Smooth muscle cell of the brain vasculature (primary cell): ENCODE results near the gene GSTT4.
"Not testable (repeated sequence)": the region's sequence is repeated elsewhere in the genome, so short reads cannot be mapped to it uniquely, and the experiment has no call there.

Experiments used
- DNase-seq: peaks from one replicate; pipeline ENCODE4 v3.0.0-alpha.2; 2012; ENCODE audit warnings: low read depth, low spot score

Gene GSTT4

DNA sequence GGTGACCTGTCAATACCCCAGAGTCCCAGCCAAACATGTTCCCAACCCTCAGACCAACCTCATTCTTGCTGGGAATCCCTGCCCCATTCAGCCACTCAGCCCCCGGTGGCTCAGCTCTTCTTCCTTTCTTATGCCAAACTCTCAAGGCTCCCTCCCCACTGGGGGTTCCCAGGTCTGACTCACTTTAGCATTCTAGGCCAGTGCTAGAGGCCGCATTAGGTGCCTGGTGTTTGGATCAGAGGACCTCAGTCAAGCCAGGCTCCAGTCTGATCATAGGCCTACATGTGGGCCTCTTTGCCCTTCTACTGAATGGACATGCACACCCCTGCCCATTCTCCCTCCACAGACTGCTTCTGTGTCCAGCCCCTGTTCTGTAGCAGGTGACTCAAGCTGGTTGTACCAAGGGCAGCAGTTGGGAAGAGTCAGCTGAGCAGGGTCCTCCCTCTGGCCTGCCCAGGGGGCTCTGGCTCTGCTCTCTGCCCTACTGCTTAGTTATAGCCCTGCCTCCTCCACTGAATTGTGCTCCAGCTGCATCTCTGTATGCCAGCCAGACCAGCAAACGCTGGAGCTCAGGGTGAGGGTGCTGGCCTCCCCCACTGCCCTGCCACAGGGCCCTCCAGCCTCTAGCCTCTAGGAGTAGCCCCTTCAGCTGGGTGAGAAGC, 15.5 kb downstream of the GSTT4 start:
- DNase-seq = not testable (repeated sequence)

GRCh38 chr22:23986538-23987178, 18.6 kb downstream of the GSTT4 start:
- not testable (repeated sequence) for DNase-seq

DNA sequence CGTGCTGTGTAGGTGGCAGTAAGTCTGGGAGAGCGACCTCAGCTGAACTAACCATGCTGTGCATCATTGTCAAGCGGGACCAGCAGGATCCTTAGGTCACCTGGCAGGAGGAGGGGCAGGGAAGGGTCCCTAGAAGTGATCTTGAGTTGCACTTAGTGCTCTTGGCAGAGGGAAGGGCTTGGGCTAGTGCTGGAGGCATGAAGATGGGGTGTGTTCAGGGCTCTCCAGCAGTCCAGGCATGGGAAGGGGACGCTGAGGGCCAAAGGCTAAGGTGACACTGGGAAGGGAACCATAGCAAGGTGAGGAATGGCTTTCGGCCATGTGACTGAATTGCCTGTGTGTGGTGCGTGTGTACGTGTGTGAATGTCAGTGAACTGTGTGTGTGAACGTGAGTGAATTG, 19.2 kb downstream of the GSTT4 start:
- DNase-seq = not testable (repeated sequence)

GRCh38 chr22:23984430-23984829, 20.8 kb downstream of the GSTT4 start:
- DNase-seq = no peak

- not testable (repeated sequence) for DNase-seq
These were observed 24.7 kb downstream of the GSTT4 start for GRCh38 chr22:23980567-23980966.

DNA sequence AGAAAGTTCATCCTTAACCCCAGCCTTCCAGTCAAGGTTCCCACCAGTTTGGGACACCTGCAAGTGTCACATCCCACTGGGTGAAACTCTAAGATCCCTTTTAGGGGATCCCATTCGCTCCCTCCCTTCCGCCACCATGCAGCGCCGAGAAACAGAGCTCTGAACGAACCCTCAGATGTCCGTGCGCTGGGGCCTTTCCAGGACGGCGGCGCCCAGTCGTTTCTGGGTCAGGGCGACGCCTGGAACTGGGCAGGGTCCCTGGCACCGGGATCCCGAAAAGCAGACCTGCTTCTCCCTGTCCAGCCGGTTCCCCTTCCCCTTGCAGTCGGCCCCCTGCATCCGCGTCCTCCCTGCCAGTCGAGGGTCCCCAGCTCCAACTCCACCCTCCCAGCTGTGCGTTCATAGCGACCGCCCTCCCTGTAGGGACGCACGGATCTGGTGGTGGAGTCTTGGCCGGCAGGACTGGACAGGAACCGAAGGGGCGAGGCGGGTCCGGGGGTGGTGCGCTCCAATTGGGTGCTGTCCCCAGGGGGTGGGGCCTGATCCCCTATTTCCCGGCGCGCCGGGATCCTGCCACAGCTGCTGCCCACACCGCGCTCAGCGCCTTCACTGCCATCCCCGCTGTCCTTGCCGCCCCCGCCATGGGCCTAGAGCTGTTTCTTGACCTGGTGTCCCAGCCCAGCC, 25.6 kb downstream of the GSTT4 start, which contains the start of gene GSTT2:
GSTT2 (plus strand) TSS at position 578 of the 684 bp plus-strand sequence.
- not testable (repeated sequence) for DNase-seq

DNA sequence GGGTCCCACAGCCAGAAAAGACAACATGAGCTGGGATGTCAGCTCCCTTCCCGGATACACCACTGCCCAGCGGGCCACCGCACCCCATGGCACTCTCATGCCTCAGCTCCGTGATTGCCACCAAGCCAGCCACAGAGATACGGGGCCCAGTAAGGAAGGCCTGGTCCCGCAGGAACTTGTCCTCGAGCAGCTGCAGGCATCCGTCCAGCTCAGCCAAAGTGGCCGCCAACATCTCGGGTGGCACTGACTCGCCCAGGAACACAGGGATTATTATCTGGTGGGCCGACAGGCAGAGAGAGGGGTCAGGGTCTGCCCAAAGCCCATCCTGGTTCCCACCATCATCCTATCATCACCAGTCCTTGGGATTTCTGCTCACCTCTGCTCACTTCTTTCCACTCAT, 27.9 kb downstream of the GSTT4 start:
- not testable (repeated sequence) for DNase-seq

GRCh38 chr22:23974836-23975352, 30.4 kb downstream of the GSTT4 start:
- DNase-seq = not testable (repeated sequence)

- not testable (repeated sequence) for DNase-seq
These were observed 30.9 kb downstream of the GSTT4 start, which contains the start of gene DDT for GRCh38 chr22:23974345-23974744. Gene DDT (minus strand): TSS chr22:23974441. CDS start chr22:23974414, 27 bp downstream.

DNA sequence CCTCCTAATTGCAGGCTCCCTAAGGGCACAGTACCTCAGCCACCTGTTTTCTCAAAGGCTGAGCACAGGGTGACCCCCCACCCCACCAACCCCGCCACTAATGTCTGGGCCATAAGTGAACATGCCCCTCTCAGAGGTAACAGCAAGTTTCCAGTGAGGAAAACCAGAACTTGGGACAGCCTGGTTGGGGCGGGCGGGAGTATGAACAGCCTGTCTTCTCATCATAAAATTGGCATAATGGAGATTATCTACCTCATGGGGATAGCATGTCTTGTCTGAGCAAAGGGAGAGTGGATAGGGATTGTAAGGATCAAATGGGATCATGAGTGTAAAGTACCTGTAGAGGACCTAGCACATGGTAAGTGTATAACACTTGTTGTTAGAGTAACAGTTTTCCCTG, 33.3 kb downstream of the GSTT4 start:
- DNase-seq = not testable (repeated sequence)

- no peak for DNase-seq
These were observed 34.3 kb downstream of the GSTT4 start for GRCh38 chr22:23970816-23971486.

GRCh38 chr22:23970201-23970641, 35.0 kb downstream of the GSTT4 start:
- DNase-seq = no peak

- DNase-seq = no peak
These were observed 36.2 kb downstream of the GSTT4 start for GRCh38 chr22:23969071-23969470.

DNA sequence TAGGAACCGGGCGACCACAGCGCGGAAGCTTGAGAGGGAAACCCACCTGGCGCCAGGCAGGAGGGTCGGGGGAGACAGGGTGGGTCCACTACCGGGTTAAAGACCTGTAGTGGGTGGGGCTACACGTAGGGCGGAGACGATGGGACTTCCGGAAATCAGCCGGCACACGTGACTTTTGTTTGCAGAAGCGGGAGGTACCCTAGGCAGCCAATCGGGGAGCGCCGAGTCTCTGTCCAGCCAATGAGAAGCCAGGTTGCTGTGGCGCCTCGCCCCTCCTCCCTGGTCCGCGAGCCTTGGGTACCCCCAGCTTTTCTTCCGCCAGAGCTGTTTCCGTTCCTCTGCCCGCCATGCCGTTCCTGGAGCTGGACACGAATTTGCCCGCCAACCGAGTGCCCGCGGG, 38.7 kb downstream of the GSTT4 start, which contains the start of gene DDTL:
DDTL (plus strand) TSS at position 321 of the 400 bp plus-strand sequence; CDS start at position 348, 27 bp downstream.
- DNase-seq = not testable (repeated sequence)

GRCh38 chr22:23966094-23966493, 39.2 kb downstream of the GSTT4 start:
- not testable (repeated sequence) for DNase-seq

GRCh38 chr22:23961084-23961771, 44.0 kb downstream of the GSTT4 start, which contains the start of gene GSTT2B:
Gene GSTT2B (minus strand): TSS chr22:23961195. CDS start chr22:23961131, 64 bp downstream.
- DNase-seq = not testable (repeated sequence)

DNA sequence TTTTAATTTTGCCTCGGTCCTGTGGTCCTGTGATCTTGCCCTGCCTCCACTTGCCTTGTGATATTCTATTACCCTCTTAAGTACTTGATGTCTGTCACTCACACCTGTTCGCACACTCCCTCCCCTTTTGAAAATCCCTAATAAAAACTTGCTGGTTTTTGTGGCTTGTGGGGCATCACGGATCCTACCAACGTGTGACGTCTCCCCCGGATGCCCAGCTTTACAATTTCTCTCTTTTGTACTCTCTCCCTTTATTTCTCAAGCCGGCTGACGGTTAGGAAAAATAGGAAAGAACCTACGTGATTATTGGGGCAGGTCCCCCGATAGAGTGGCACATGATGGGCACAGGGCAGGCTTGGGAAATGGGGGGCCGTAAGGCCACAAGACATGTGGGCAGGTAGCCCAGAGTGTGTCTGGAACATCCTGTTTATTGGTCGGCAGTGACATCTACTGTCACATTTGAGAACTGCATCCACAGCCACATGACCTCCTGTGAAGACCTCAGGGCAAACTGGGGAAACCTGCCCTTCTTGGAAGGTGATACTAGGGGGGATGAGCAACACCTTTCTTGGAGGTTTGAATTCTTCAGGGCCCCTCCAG, 48.9 kb downstream of the GSTT4 start:
- DNase-seq = peak; percentile 39

DNA sequence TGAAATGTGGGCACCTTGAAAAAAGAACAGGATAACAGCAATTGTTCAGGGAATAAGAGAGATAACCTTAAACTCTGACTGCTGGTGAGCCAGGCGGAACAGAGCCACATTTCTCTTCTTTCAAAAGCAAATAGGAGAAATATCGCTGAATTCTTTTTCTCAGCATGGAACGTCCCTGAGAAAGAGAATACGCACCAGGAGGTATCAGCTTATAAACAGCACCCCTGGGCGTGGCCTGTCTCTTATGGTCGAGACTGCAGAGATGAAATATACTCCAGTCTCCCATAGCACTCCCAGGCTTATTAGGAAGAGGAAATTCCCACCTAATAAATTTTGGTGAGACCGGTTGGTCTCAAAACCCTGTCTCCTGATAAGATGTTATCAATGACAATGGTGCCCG, 49.4 kb downstream of the GSTT4 start:
- DNase-seq = not testable (repeated sequence)

DNA sequence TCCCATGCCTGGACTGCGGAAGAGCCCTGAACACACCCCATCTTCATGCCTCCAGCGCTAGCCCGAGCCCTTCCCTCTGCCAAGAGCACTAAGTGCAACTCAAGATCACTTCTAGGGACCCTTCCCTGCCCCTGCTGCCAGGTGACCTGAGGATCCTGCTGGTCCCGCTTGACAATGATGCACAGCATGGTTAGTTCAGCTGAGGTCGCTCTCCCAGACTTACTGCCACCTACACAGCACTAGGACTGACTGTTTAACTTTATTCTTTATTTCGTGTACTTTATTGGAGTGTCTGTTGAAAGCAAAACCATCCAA, 50.3 kb downstream of the GSTT4 start:
- not testable (repeated sequence) for DNase-seq
